GM19328 (cell line): Measurements from ENCODE around the gene MFNG.

ENCODE experiments used
- ATAC-seq: cut with Tn5 transposase; IDR thresholded peaks from one replicate; pipeline ENCODE4 v1.9.1; 2021; ENCODE audit warnings: mild to moderate bottlenecking, moderate library complexity; ENCODE audit not compliant: unreplicated experiment

MFNG gene

DNA sequence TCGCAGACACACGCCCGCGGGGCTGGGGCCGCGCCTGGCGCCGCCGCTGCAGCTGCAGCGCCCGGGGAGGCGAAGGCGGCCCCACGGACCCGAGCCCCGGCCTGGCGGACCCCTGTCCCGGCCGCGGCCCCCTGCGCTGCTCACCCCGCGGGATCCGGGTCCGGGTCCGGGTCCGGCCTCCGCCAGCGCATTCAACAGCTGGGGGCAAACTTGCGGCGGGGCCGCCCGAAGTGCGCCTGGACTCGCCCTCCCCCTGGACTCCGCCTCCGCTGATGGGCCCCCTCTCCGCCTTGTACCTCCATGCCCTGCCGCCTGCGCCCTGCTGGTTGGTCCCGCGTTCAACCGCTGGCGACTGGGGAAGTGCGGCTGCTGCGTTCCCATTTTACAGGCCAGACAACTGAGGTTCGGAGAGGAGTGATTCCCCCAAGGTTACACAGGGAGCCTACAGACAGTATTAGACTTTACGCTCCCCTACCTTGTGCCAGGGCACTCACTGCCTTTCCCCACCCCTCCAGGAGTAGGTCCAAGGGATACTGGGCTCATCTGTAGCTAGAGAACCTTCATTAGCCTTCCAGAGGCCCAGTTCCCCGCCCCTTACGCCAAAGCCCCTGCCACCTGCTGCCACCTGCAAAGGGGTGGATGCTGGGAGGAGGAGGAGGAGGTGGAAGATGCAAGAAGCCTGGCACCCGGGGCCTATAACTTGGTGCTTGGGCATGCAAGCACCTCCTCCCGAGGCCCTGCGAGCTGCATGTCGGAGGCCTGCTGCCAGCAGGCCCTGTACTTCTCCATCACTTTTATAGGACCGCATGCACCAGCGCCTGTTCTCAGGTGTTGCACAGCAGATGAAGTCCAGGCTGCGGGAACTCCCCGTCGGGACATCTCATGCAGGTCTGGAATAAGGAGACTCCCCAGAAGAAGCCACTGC, 58.2 kb downstream of the MFNG start:
- ATAC-seq = no peak

DNA sequence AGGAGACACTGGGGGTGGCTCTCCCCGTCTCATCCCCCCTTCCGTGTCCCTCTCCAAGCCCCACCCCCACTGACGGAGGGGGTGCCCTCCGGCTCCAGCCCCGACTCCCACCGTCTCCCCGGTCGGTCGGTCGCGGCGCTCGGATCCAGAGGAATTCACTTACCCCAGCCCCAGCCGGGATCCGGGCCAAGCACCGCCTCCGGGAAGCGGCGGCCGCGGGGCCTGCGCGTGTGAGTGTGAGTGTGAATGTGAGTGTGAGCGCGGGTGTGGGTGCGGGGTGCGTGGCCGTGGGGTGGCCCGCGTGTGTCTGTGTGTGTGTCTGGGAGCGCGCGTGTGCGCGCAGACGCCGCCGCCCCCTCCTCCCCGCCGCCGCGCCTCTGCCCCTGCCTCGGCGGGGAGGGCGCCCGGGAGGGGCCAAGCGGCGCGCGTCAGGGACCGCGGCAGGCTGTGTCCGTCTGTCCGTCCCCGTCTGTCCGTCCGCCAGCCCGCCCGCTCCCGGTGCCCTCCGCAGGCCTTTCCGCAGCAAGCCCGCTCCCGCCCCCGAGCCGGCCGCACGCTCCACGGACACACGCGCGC, 59.0 kb downstream of the MFNG start, which contains the start of gene ELFN2:
ELFN2 (minus strand) TSS at position 345 of the 576 bp plus-strand sequence. CDS start 51,945 bp downstream, outside the sequence.
- ATAC-seq = no peak

DNA sequence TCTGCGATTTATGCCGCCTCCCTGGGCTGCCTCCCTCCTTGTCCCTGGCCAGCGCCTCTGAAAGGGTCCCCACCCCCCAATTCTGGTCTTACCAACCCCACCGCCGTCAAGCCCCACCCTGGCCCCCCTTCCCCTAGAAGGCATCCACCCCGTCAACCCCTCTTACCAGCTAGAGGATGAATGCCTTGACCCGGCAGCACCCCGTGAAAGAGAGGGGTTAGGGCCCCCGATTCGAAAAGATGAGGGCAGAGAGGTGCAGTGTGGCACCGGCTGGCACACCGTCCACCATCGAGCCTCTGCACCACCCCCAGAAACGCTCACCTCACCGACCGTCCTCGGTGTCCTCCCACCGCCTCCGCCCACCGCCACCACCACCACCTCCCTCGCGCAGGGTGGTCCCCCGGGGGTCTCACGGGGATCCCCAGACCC, 59.5 kb downstream of the MFNG start:
- no peak for ATAC-seq

DNA sequence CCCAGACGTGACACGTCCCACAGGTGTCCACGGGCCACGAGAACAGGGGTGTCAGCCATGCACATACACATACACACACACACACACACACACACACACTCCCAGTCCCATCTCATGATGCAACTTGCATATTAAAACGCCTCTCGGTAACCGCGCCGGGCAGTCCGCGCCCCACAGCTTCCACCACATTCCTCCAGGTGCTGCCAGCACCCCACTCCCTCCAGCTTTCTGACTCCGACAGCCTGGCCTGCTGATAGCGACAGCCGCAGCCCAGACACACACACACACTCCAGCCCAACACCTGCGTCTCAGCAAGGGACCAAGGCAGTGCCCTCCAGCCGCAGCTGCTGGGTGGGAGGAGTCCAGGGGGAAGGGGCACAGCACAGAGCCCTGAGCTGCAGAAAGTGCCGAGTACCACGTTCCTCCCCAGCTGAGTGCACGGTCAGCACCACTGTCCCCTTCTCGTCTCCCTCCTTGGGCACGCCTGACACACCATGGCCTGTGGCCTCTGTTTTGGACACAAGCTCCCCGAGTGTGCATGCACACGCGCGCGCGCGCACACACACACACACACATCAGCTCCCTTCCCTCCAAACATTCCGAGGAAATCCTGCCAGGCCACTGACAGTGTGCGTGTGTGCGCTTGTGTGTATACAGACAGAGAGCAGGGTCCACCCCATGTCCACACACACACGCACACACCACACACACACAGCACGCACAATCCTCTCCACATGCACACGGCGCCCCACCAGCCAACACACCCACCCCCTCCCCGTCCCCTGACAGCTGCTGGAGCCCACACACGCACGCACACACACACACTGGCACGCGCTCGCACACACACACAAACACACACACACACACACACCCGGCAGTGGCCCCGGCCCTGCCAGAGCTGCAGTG, 60.1 kb downstream of the MFNG start:
- no peak for ATAC-seq

DNA sequence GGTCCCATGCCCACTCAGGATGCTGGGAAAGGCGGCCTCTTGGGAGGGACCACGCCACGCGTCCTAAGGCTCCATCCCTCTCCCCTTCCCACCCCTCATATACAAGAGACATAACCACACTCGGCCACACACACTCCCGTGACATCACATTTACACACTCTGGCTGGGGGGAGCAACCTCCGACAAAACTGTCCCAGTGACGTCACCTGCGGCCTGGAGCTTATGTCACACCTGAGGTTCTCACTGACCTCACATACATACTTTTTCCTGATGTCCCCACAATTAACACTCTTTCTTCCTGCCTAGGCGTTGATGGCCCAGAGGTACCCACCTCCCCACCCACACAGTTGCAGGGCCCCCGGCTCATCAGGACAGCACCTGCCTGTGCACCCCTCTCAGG, 60.8 kb downstream of the MFNG start:
- no peak for ATAC-seq

DNA sequence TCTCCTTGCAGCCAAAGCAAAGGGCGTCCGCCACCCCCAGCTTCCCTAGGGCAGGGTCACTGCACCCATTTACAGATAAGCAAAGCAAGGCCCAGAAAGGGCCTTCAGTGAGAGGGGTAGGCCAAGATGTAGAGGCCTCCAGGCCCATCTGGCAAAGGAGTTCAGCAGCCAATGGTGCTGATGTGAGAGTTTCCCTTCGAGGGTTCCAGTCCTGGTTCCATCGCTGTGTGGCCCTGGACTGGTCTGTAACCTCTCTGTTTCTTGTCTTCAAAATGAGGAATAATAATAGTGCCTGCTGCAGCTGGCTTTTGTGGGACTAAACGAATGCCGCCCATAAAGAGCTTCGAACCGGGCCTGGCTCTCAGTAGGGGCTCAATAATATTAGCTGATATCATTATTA, 62.9 kb downstream of the MFNG start:
- no peak for ATAC-seq

DNA sequence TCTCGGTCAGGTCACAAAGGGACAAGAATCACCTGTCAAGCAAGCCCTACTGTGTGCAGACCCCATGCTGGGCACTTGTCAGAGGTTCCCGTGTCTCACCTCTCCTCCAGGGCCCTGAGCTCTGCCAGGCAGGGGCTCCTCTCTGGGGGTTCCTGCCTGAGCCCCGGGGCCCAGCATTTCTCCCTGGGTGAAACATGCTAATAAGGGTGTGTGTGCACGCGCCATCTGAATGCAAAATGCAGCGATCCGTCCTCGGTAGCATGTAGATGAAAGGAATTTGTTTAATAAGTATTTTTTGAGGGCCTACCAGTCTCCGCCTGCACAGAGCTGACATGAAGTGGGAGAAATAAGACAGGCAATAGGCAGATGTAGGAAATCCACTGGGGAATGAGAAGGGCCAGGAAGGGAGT, 64.7 kb downstream of the MFNG start:
- no peak for ATAC-seq

DNA sequence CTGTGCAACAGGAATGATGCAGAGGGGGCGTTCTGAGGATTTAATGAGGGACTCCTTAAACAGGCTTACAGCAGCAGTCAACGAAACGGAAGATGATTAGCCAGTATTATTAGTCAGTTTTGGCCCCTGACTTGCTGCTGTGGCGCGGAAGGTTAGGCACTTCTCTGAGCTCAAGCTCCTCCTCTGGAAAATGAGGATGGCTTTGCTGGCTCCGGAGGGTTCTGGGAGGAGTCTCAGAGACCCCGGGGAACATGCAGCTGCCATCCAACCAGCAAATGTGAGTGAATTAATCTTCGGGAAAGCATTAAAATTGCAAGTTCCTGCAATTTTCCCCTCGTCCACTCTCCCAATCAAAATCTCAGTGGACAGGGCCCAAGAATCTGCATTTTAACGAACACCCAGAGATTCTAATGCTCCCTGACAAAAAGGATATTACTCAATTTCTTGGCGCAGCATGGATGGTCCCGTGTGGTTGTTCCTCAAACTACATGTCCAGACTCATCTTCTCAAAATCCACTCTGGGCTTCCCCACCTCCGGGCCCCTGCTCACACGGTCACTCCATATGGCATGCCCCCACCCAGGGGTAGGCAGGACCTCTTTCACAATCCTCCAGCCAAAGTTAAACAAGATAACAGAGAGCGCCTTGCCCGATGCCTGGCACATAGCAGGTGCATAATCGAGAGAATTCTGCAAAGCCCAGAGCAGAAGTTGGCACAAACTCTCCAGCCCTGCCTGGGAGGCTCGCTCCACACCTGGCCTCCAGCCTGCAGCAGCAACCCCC, 65.3 kb downstream of the MFNG start:
- no peak for ATAC-seq

DNA sequence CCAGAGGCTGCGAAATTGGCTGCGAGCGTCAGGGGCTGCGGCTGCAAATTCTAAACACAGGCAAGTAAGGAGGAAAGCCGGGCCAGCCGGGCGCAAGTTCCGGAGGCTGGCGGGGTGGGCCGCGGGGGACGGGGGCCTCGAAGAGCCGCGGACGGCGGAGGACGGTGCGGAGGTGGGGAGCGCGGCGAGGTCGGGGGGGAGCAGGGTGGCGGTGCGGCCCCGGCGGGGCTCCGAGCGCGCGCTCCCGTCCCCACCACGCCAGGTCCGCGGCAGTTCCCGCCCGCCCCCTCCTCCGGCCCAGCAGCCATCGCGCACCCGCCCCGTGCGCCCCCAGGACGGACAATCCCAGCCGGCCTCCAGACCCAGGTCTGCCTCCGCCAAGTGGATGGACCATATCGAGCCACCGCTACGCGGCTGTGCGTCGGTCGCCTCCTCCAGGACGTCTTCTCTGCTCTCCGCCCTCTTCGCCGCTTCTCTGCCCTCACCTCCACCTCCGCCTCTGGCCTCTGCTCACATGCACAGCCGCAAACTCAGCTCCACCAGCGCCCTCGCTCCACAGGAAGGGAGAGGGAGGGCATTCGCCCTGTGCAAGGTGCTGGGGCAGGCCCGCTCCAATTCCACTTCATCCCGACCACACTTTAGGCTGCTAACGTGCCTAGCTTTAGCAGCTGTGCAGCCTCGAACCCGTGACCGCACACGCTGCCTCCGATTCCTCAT, 66.1 kb downstream of the MFNG start:
- no peak for ATAC-seq

DNA sequence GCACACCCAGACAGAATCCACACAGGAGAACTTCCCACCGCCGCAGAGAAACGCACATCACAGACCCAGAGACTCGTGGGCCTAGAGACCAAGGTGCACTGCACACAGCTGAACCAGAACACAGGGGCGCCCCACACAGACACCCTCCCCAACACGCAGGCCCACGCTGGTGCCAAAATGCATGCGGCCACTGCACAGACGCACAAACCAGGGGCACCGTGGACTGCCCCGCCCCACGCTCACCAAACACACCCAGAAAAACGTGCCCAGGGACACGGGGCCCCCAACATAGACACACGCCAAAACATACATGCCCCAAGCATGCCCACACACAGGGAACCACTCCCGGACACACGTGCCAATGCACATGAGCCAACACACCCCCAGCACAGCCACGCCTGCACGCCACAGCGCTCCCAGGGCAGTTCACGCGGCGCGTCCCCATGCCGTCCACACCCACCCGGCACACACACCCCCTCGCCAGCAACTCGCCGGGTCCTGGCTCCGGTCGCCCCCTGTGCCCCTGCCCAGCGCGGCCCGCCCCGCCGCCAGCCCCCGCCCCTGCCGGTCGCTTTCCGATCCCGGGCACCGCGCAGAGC, 66.7 kb downstream of the MFNG start:
- ATAC-seq = no peak
